GM21737 (cell line): ENCODE results near the gene CD70.
"Not testable (repeated sequence)": the region's sequence is repeated elsewhere in the genome, so short reads cannot be mapped to it uniquely, and the experiment has no call there.

Experiments
- ATAC-seq: cut with Tn5 transposase; IDR thresholded peaks from one replicate; pipeline ENCODE4 v1.9.1; 2021; ENCODE audit warnings: mild to moderate bottlenecking, moderate library complexity; ENCODE audit not compliant: unreplicated experiment

Gene CD70, protein sequence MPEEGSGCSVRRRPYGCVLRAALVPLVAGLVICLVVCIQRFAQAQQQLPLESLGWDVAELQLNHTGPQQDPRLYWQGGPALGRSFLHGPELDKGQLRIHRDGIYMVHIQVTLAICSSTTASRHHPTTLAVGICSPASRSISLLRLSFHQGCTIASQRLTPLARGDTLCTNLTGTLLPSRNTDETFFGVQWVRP

GRCh38 chr19:6590827-6591319 lies at the start of gene CD70:
Gene CD70 (minus strand): TSS chr19:6591150. CDS start chr19:6591002, 148 bp downstream.
- ATAC-seq = peak; percentile 48

DNA sequence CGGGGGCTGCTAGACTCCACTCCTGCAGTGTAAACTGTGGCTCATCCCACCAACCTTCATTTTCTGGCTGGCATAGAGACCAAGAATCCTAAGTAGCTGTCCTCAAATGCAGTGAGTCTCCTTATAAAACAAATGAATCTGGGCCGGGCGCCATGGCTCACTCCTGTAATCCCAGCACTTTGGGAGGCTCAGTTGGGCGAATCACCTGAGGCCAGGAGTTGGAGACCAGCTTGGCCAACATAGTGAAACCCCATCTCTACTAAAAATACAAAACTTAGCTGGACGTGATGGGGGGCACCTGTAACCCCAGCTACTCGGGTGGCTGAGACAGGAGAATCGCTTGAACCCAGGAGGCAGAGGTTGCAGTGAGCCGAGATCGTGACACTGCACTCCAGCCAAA lies 49.4 kb upstream of the CD70 start:
- ATAC-seq = not testable (repeated sequence)

DNA sequence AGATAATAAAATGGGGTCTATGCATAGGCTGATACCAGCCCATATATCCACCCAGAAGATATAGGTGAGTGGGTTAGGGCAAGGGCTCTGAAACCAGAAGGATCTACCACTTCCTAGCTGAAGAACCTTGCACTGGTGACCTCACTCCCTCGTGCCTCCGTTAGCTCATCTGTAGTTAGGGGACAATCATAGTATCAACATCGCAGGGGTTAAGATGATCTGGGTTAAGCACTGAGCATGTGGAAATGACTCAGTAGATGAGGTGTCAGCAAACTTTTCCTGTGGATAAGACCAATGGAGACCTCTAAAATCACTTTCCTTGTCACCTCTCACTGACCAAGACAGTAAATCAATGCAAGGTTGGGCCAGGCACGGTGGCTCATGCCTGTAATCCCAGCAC lies 48.5 kb upstream of the CD70 start:
- ATAC-seq = no peak

GRCh38 chr19:6633456-6633813 lies 42.5 kb upstream of the CD70 start:
- not testable (repeated sequence) for ATAC-seq

GRCh38 chr19:6632747-6633455 lies 42.0 kb upstream of the CD70 start:
- ATAC-seq = not testable (repeated sequence)

DNA sequence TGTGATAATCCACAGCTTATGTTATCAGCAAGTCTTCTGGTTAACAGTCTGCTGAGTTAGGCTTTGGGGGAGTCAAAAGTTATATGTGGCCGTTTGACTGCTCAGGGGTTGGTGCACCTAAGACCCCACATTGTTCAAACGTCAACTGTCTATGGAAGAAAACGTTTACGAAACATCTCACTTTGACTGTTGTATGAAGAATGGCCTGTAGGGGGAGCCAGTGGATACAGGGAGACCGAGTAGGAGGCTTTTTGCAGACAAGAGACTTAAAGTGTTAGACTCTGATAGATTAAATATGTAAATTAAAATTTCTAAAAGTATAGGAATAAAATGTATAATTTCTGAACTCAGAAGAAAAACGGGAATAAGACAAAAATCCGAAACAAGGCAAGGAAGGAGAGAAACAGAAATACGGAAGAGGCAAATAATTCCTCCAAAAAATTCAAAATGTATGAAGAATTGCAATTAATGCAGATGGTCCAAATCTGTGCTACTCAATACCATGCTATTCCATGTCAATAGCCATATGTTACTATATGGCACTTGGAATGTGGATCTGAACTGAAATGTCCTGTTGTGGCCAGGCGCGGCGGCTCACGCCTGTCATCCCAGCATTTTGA lies 41.2 kb upstream of the CD70 start:
- ATAC-seq = peak; percentile 59

DNA sequence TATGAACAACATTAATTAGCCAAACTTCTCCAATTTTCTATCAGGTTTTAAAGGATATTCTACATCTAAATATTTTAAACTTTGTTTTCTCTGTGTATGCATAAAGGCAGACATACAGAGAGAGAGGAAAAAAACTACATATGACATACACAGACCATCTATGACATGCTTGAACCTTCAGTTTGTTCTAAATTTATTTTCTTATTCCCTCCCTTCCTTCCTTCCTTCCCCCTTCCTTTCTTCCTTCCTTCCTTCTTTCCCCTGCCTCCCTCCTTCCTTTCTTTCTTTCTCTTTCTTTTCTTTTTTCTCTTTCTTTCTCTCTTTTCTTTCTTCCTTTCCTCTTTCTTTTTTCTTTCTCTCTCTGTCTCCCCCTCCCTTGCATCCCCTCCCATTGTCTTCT lies 35.8 kb upstream of the CD70 start:
- ATAC-seq = no peak

DNA sequence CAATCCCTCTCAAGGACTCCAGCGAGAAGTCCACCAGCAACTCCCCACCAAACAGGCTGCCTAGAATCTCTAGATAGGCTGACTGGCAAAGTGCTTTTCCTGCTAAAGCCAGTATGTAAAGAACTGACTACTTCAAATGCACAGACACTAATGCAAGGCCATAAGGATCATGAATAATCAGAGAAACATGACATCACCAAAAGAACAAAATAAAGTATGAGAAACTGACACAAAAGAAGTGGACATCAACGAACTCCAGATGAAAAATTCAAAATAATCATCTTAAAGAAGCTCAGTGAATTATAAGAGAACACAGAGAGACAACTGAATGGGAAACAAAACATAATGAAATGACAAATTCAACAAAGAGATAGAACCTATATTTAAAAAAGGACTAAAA lies 26.4 kb upstream of the CD70 start:
- ATAC-seq = no peak

DNA sequence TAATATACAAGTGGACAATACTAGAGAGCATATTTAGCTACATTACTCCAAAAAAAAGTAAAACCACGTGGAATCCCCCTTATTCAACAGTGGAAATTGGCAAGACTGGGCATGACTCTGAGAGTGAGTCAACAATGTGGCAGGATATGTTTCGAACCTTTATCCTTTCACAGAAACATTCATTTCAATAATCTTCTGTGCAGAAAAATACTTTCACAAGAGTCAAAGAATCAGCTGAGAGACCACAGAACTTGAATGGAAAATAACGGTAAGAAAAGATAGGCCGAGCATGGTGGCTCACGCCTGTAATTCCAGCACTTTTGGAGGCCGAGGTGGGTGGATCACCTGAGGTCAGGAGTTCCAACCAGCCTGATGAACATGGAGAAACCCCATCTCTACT lies 25.1 kb upstream of the CD70 start:
- ATAC-seq = no peak

DNA sequence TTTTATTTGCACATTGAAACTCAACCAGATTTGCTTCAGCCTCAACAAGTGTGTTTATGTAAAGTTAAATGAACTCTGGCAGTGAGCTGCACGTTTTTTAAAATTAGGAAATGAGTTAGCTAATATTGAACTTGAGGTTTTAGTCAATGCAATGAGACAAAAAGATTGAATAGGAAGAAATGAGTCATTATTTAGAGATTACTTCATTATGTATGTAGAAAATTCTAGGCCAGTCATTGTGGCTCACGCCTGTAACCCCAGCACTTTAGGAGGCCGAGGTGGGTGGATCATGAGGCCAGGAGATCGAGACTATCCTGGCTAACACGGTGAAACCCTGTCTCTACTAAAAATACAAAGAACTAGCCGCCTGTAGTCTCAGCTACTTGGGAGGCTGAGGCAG lies 22.8 kb upstream of the CD70 start:
- ATAC-seq = no peak

DNA sequence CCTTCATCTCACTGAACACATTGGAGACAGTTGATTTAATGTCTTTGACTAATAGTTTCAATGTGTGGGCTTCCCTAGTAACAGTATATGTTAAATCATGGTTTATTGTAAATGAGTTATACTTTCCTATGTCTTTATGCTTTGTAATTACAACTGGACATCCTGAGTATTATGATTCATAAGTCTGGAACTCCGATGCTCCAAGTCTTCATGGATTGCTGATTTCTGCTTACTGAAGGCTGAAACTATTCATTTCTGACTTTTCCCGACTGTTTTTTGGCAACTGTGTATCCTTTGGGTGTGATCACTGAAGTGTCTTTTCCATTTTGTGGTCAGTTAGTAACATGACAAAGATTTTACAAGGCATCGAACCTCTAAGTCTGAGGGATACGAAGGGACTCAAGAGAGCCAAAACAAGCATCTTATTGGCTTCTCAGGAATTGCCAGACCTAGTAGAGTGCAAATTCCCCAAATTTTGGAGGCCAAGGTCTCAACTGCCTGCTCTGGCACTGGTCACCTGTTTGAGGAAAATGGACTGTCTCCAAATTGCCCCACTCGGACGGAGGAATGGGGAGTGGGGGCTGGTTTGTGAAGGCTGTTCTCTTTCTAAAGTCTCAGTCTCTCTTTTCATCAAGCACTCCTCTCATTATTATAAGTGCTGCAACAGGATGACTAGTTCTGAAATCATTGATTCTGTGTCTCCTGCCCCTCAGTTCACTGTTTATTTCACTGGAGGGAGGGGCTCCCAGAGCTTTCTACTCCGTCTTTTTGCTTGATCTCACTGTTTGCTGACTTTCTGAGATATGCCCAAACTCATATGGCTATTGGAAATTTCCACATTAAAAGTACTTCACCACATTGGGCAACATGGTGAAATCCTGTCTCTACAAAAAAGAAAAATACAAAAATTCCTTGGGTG lies 20.2 kb upstream of the CD70 start:
- no peak for ATAC-seq

DNA sequence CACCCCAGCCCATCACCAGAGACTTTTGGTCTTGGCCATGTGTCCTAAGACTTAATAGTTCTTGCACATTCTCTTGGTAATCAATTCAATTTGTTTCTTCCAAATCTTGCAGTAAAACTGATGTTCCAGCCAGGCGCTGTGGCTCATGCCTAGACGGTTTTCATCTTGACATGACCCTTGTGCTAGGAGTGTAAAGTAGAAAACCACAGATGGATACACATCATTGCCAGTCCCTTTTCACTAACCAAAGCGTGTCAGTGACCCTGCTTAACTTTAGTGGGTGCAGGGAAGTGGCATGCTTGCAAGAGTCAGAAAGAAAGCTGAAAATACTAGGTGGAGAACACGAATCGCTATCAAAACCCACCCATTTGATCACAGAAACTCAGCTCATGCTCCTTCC lies 18.0 kb upstream of the CD70 start:
- no peak for ATAC-seq

DNA sequence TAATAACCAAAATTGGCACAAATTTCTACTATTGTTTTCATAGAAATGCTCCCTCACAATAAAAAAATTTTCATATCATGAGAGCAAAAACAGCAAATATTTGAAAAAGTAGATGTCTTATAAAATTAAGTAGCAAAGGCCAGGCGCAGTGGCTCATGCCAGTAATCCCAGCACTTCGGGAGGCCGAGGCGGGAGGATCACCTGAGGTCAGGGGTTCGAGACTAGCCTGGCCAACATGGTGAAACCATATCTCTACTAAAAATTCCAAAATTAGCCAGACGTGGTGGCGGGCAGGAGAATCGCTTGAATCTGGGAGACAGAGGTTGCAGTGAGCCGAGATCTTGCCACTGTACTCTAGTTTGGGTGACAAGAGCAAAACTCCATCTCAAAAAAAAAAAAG lies 17.2 kb upstream of the CD70 start:
- ATAC-seq = not testable (repeated sequence)

DNA sequence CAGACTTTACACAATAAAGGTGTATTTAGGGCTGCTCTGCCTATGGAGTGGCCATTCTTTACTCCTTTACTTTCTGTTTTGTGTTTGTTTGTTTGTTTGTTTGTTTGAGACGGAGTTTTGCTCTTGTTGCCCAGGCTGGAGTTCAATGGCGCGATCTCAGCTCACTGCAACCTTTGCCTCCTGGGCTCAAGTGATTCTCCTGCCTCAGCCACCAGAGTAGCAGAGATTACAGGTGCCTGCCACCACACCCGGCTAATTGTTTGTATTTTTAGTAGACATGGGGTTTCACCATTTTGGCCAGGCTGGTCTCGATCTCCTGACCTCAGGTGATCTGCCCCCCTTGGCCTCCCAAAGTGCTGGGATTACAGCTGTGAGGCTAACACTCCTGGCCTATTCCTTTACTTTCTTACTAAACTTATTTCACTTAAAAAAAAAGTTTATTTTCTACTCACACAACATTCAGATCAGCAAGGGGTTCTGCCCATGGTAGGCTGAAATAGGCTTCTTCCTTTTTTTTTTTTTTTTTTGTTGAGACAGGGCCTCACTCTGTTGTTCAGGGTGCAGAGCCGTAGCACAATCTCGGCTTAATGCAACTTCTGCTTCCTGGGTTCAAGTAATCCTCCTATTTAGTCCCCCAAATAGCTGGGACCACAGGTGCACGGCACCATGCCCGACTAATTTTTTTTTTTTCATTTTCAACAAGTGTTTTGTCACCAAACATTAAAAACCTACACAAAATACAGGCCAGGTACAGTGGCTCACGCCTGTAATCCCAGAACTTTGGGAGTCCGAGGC lies 15.5 kb upstream of the CD70 start:
- ATAC-seq = not testable (repeated sequence)

DNA sequence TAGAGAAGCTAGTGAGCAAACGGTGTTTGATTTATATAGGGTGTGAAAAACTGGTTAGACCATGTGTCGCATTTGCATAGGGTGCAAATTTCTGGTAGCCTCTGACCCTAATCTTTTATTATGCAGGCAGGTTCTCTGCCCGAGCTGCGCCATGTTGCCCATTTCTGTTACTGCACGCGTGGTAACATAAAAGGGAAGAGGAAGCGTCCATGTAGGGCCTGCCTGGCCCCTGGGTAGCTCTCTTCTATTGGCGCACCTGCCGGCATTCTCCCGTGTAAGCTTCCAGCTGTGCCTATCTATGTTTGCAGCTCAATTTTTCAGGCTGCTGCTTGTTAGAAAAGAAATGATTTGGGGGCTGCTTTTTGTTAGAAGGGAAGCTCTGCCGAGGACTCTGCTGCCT lies 14.0 kb upstream of the CD70 start:
- no peak for ATAC-seq

GRCh38 chr19:6602729-6603114 lies 11.8 kb upstream of the CD70 start:
- no peak for ATAC-seq

DNA sequence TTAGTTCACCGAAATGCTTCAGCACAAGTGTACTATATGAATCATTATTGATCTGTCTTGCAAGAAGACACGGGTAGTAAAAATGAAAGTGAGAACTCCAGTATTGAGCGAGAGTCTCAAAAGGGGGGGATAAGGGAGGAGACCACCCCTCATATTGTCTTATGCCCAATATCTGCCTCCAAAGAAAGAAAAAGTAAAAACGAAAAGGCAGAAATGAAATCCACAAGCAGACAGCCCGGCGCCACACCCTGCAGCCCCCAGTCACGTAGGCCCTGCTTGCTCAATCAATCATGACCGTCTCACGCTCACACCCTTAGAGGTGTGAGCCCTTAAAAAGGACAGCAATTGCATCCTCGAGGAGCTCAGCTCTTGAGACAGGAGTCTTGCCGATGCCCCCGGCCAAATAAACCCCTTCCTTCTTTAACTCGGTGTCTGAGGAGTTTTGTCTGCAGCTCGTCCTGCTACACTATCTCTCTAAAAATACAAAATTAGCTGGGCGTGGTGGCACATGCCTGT lies 10.6 kb upstream of the CD70 start:
- ATAC-seq = not testable (repeated sequence)

- not testable (repeated sequence) for ATAC-seq
Observed at GRCh38 chr19:6600951-6601536, 10.1 kb upstream of the CD70 start.

DNA sequence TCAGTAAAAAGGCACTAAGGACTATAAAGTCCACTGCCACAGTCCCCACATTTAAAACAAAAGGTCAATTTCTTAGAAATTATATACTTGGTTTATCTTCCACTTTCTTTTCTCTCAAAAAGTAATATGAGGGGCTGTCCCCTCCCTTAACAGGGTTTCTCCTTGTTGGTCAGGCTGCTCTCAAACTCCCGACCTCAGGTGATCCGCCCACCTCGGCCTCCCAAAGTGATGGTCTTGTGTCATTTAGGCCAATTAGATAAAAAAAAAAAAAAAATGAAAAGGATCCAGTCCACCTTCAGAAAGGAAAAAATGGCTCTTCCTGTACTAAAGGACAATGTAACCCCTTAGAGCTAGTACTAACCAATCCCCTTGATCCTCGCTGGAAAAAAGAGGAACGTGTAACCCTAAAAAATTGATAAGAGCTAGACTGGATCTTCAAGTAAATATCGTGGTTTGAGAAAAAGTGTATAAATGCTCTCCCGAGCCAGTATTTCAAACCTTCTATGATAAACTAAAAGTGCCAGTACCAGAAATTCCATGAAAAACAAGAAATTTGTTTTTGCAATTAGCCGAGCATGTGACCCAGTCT lies 9.0 kb upstream of the CD70 start:
- ATAC-seq = no peak
